GM12878 (cell line): ENCODE data around the gene GPSM1.

Experiments used
- CBFB ChIP-seq: IDR thresholded peaks from 2 replicates; pipeline ENCODE4 v1.6.1; 2016; ENCODE audit warnings: antibody characterized with exemption, low read depth
- EZH2 ChIP-seq: IDR thresholded peaks from 2 replicates; pipeline ENCODE4 v1.6.1; 2012; ENCODE audit warnings: low read depth, mild to moderate bottlenecking, control low read depth, inconsistent platforms, low read length, borderline replicate concordance; ENCODE audit not compliant: control insufficient read depth
- FOS ChIP-seq: IDR thresholded peaks from 3 replicates; pipeline ENCODE4 v1.6.1; 2011; ENCODE audit warnings: borderline replicate concordance; ENCODE audit not compliant: insufficient read length; ENCODE audit errors: extremely low read depth
- FOXK2 ChIP-seq: fragments of 450-650 bp; IDR thresholded peaks from 2 replicates; pipeline ENCODE4 v1.6.1; 2017; ENCODE audit warnings: mild to moderate bottlenecking, moderate library complexity
- HCFC1 ChIP-seq: fragments of 150-350 bp; IDR thresholded peaks from 2 replicates; pipeline ENCODE4 v1.6.1; 2014; ENCODE audit warnings: low read length
- KDM1A ChIP-seq: fragments of 200-600 bp; sonication (generic); IDR thresholded peaks from 2 replicates; pipeline ENCODE4 v1.6.1; 2016; ENCODE audit warnings: borderline replicate concordance
- MYC ChIP-seq: IDR thresholded peaks from 2 replicates; pipeline ENCODE4 v1.6.1; 2011; ENCODE audit warnings: mild to moderate bottlenecking, low read length, moderate library complexity, inconsistent platforms; ENCODE audit not compliant: insufficient read depth, insufficient replicate concordance, insufficient read length, severe bottlenecking
- POLR2A ChIP-seq: IDR thresholded peaks from 2 replicates; pipeline ENCODE4 v1.6.1; 2011; ENCODE audit warnings: low read depth, mild to moderate bottlenecking, low read length
- POLR2AphosphoS5 ChIP-seq: IDR thresholded peaks from 2 replicates; pipeline ENCODE4 v1.6.1; 2011; ENCODE audit warnings: mild to moderate bottlenecking, low read length, inconsistent platforms
- TARDBP ChIP-seq: IDR thresholded peaks from 2 replicates; pipeline ENCODE4 v1.6.1; 2016; ENCODE audit warnings: borderline replicate concordance
- ZBTB11 ChIP-seq: fragments of 450-650 bp; formaldehyde crosslinking; IDR thresholded peaks from 2 replicates; pipeline ENCODE4 v1.5.0; 2022; ENCODE audit warnings: mild to moderate bottlenecking, missing genetic modification characterization
- TF ChIP-seq, protein P1 (sequence below), 3 experiments: IDR thresholded peaks in 2 of 3; conservative IDR thresholded peaks in 1 of 3; 2 replicates each; pipeline ENCODE4 v1.5.1; 2011; ENCODE audit warnings: low read depth in 3 of 3, low read length in 3 of 3, mild to moderate bottlenecking in 3 of 3, control low read depth in 2 of 3, moderate library complexity in 2 of 3, inconsistent platforms in 1 of 3, mixed read lengths in 1 of 3; ENCODE audit not compliant: control insufficient read depth in 2 of 3, insufficient read depth in 1 of 3; ENCODE audit errors: extremely low read depth in 1 of 3

DNA sequence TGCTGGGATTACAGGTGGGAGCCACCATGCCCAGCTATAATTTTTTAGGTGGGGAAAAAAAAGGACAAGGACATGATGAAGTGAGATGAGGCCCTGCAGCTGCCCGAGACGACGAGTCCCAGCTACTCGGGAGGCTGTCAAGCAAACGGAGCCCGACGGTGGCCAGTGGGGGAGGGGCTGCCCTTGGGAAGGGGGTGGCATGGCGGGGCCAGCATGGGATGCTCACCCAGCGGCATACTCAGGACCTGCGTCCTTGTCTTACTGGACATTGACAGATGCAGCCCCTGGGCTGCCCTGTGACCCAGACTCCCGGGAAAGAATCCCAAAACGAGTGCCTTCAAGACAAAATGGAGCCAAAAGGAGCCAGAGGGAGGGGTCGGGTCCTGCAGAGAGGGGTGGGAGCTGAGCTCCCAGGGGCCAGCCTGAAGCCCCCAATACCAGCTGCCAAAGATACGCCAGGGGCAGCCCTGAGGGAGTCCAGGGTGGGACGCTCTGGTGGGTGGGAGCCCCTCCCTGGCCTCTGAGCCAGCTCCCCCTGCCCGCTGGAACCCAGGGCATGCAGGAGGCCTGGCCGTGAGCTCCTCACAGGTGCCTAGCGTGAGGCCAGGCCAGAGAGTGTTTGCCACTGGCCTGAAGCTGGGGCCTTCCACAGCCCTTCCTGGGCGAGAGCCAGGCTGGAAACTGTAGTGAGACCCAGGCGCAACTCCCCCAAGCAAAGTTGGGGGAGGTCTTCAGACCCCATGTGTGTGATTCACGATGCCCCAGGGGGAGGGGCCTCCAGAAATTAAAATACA lies 39.2 kb upstream of the GPSM1 start:
- TF ChIP-seq FOS (no peak), ZBTB11 (no peak), POLR2A (no peak), HCFC1 (no peak), CBFB (no peak), FOXK2 (no peak), KDM1A (no peak), TARDBP (no peak), POLR2AphosphoS5 (no peak), MYC (no peak), EZH2 (no peak)
- TF ChIP-seq, protein P1, sequence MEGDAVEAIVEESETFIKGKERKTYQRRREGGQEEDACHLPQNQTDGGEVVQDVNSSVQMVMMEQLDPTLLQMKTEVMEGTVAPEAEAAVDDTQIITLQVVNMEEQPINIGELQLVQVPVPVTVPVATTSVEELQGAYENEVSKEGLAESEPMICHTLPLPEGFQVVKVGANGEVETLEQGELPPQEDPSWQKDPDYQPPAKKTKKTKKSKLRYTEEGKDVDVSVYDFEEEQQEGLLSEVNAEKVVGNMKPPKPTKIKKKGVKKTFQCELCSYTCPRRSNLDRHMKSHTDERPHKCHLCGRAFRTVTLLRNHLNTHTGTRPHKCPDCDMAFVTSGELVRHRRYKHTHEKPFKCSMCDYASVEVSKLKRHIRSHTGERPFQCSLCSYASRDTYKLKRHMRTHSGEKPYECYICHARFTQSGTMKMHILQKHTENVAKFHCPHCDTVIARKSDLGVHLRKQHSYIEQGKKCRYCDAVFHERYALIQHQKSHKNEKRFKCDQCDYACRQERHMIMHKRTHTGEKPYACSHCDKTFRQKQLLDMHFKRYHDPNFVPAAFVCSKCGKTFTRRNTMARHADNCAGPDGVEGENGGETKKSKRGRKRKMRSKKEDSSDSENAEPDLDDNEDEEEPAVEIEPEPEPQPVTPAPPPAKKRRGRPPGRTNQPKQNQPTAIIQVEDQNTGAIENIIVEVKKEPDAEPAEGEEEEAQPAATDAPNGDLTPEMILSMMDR (IDR thresholded peaks at IDR 0.05 in 2 of 3, conservative IDR thresholded peaks at IDR 0.05 in 1 of 3; ENCODE audit: control insufficient read depth in 2 of 3, extremely low read depth in 1 of 3, insufficient read depth in 1 of 3, low read depth in 3 of 3, low read length in 3 of 3), result no peak
